Fibroblast of gingiva (primary cell): Measurements from ENCODE around the gene WSCD1.

ENCODE experiments used
- DNase-seq: peaks from one replicate; pipeline ENCODE4 v3.0.0-alpha.2; 2011; ENCODE audit warnings: low read depth

Gene WSCD1

GRCh38 chr17:6108382-6108781 is 38.2 kb downstream of the WSCD1 start:
- no peak for DNase-seq

- DNase-seq: no peak
Observed at GRCh38 chr17:6108987-6109386, 38.8 kb downstream of the WSCD1 start.

DNA sequence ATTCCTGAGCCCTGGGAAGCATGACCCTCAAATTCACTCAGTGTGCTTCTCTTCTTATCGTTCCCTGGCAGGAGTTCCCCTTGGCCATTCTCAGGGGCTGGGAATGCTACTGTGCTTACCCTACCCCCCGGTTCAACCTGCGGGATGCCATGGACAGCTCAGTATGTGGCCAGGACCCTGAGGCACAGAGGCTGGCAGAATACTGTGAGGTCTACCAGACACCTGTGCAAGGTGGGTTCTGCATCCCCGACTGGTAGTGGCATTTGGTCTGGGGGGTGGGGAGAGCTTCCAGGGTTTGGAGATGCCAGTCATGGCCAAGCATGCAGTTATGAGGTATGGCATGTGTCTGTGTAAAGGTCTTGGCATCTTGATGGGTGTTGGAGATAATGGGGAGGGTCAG is 39.4 kb downstream of the WSCD1 start:
- DNase-seq: no peak

GRCh38 chr17:6110088-6110487 is 39.9 kb downstream of the WSCD1 start:
- no peak for DNase-seq

- no peak for DNase-seq
Observed at GRCh38 chr17:6110592-6110991, 40.4 kb downstream of the WSCD1 start.

DNA sequence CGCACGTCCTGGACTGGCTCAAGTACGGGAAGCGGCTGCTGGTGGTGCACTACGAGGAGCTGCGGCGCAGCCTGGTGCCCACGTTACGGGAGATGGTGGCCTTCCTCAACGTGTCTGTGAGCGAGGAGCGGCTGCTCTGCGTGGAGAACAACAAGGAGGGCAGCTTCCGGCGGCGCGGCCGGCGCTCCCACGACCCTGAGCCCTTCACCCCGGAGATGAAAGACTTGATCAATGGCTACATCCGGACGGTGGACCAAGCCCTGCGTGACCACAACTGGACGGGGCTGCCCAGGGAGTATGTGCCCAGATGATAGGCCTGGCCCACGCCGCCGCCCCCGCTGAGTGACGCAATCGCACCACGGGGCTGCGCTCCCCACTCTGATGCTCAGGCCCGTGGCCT is 50.2 kb downstream of the WSCD1 start:
- DNase-seq: no peak

GRCh38 chr17:6124856-6125255 is 54.7 kb downstream of the WSCD1 start:
- no peak for DNase-seq

- no peak for DNase-seq
Observed at GRCh38 chr17:6126768-6127167, 56.6 kb downstream of the WSCD1 start.

DNA sequence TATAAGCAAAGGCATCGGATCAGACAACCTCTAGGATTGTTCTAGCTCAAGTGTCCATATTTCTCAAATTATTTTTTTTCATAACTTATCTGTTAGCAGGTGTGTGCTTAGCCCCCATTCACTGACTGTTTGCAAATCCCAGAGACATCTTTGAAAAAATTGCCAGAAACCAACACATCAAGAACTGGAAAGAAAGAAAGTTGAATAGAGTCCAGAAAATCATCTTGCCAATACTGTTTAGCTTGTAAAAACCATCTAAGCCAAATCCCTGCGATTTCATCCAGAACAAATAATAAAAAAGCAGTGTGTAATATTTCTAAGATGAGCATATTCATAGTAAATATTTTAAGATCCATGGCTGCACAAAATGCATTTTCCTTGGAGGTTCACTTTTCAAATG is 64.5 kb downstream of the WSCD1 start:
- DNase-seq: no peak

- no peak for DNase-seq
Observed at GRCh38 chr17:6135236-6135635, 65.1 kb downstream of the WSCD1 start.

DNA sequence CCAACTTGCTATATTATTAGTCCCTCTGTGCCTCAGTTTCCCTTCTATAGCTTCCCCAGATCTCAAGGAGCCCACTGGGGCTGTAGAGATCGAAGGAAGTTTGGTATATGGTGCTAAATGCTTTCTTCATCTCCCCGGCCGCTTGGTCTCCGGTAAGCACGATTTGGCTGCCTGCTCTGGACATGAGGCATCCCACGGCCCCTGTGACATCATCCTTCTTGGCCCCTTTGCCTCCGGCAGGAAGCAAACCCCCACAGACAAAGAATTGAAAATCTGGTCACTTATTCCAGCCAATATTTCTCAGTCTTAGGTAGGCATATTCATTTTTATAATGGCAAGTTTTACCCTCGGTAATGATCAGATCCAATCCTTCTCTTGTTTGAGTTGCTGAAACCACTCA is 65.8 kb downstream of the WSCD1 start:
- DNase-seq: no peak

DNA sequence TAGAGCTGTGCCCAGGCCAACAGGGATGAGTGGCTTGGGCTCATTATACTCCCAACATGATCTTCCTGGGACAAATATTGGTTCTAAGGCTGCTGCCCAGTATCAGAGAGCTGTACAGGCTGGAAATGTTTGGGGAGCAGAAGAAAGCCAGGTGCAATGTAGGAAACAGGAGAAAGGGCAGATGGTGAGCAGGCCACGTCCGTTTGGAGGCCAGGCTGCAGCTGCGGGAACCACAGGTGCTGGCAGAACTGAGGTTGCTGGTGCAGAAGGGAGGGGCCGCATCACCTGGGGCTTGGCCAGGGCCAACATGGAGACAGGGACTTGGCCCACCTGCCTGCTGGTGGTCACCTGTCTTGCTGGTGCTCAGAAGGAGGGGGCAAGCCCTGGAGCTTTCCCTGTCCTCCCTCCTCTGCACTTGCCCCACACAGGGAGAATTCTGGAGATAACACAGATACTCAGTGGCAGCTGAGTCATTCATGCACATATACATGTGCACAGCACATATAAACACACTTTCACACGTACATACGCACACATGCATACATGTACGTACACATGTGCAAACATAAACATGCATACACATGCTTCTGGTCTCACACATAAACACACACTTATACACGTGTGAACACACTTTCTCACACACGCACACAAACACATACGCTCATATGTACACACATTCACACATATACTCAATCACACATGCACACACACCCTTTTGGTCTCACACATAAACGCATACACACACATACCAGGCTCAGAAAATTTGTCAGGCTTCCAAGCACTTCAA is 67.7 kb downstream of the WSCD1 start:
- DNase-seq: no peak

GRCh38 chr17:6138761-6139446 is 68.7 kb downstream of the WSCD1 start:
- no peak for DNase-seq

GRCh38 chr17:6139447-6139832 is 69.3 kb downstream of the WSCD1 start:
- DNase-seq: no peak

- DNase-seq: no peak
Observed at GRCh38 chr17:6140188-6140587, 70.0 kb downstream of the WSCD1 start.

DNA sequence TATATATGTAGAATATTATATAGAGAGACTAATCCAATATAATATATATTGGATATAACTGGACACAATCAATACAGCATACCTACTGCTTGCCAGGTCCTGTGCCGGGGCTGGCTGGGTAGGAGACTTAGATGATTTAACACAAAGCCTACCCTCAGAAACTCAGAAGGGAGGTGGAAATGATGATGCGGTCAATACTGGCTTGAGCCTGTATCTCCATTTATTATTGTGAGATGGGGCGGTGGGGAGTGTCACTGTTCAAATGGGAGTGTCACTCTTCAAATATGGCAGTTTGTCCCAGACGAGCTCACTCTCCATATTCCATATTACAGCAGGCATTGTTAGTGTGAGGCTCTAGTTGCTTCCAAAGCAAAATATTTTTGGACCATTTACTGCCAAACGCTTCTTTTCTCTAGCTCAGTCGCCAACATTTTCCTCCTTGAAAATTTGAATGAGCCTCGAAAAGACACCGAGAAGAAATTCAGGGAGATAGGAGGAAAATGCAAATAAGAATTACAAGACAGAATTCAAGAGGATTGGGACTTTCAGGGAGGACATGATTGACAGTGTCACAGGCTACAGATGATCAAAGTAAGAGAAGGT is 70.7 kb downstream of the WSCD1 start:
- DNase-seq: no peak

- no peak for DNase-seq
Observed at GRCh38 chr17:6142701-6143100, 72.5 kb downstream of the WSCD1 start.

DNA sequence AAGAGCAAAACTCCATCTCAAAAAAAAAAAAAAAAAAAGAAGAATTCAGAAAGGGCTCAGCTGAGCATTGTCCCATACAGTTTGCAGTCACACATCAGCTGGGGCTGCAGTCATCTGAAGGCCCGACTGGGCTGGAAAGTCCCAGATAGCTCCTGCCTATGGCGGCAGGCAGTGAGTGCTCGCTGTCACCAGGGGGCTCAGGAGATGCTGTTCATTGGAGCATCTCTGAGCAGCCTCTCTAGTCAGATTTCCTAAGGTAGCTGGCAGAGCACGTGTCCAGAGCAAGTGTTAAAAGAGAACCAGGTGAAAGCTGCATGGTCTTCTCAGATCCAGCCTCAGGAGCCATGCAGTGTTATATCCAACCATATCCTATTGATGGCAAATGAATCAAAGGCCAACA is 75.8 kb downstream of the WSCD1 start:
- DNase-seq: no peak

DNA sequence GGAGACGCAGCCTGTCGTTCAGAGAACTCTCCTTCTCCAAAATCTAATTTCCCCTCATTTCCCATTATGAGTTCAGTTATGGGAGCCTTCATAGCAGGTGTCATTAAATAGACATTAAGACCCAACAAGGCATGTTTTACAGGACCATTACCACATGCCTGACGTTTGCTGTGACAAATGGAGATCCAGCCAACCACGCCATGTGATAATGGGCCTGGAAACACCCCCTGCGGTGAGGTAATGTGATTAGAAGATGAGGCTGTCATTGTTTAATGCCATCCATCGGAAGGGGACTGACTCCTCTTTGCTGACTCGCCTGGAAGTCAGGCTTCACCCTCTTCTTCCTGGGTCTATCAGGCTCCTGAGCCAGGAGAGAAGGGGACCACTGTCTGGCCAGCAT is 76.9 kb downstream of the WSCD1 start:
- no peak for DNase-seq

- no peak for DNase-seq
Observed at GRCh38 chr17:6153375-6153774, 83.2 kb downstream of the WSCD1 start.

GRCh38 chr17:6157716-6158115 is 87.5 kb downstream of the WSCD1 start:
- DNase-seq: no peak

DNA sequence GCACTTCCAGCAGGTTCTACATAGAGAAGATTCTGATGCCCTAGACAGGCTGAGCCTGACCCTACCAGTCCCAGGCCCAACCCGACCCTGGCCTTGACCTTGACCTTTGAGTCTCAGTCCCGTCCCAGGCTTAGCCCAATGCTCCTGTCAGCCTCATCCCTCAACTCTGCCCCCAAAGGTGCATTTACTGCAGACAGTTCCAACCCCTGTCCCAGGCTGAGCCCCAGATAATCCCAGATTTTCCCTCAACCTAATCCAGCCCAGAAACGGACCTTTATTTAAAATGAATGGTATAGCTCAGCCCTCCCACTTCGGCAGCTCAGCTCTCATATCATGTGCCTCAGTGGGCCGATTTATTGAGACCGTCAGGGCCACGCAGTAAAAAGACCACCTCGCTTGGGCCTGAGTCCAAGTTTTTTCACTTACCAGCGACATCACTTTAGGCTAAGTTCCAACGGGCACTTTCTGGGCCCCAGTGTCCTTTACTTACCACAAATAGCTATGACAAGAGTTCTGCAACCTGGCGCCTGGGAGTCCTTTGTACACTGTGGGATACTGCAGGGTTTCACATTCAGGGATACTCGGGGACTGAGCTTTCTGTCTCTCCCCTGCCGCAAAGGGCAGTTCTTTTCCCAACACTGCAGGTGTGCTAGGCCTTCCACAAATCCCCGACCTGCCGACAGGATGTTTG is 89.5 kb downstream of the WSCD1 start:
- no peak for DNase-seq

GRCh38 chr17:6160232-6160555 is 90.0 kb downstream of the WSCD1 start:
- DNase-seq: no peak
